ENCODE measurements around the gene SYT2. TPM values are rescaled to one million over a fixed set of nuclear protein-coding genes. Genes with fewer than 3 reads are reported as not detected.

The SYT2 gene
- total RNA-seq, 6 donors from 2014 or later, result 0.14 TPM; not detected in 5

DNA sequence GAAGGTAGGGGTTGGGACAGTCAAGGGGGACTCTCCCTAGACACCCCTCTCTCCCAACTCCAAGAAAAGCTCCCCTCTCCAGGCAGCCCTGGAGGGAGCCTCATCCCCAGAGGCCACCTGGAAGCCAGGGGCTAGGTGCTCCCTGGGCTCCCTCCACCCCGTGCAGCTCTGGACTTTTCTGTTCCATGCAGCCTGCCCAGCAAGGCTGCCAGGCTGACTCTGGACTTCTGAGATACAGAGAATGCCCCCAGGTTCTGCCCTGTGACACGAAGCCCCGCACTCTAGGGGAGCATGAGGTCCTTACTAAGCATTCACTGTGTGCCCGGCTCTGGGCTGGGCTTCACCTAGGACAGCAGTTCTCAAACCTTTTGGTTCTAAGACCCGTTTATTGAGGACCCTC lies 10.2 kb downstream of the SYT2 start:
- no peaks in the 10 kb centered on the region for H3K36me3 ChIP-seq
- WGBS, 2 donors, result 55 to 69% methylated on average over 5 of the region's 5 CpGs
- no peak overlapping the region for H3K27ac ChIP-seq
- H3K4me1 ChIP-seq, result no peaks in the 10 kb centered on the region
- DNase-seq (no peak), ATAC-seq (ENCODE audit: low FRiP score in 2 of 2) (no peak)
- no peak overlapping the region for H3K4me3 ChIP-seq
- no peaks in the 10 kb centered on the region for H3K9me3 ChIP-seq
- TF ChIP-seq EP300 (IDR thresholded peaks at IDR 0.05) (no peak), POLR2A (IDR thresholded peaks at IDR 0.05) (no peak), POLR2AphosphoS5 (IDR thresholded peaks at IDR 0.05) (no peak), CTCF (IDR thresholded peaks at IDR 0.05) (no peak)
- H3K27me3 ChIP-seq, result no peaks in the 10 kb centered on the region

GRCh38 chr1:202698276-202698675 lies 12.0 kb downstream of the SYT2 start:
- Histone ChIP-seq H3K27me3 (no peaks in the 10 kb centered on the region), H3K36me3 (no peaks in the 10 kb centered on the region), H3K4me3 (no peak overlapping the region), H3K9me3 (no peaks in the 10 kb centered on the region), H3K27ac (no peak overlapping the region), H3K4me1 (no peaks in the 10 kb centered on the region)
- ATAC-seq (ENCODE audit: low FRiP score in 2 of 2) (no peak), DNase-seq (no peak)
- TF ChIP-seq POLR2AphosphoS5 (IDR thresholded peaks at IDR 0.05) (no peak), CTCF (IDR thresholded peaks at IDR 0.05) (no peak)
- WGBS, 2 donors, result 46 to 67% methylated on average over 5 to 8 of the region's 8 CpGs

GRCh38 chr1:202697038-202697437 lies 13.2 kb downstream of the SYT2 start:
- H3K36me3 ChIP-seq, result no peaks in the 10 kb centered on the region
- H3K27me3 ChIP-seq, result no peaks in the 10 kb centered on the region
- H3K9me3 ChIP-seq, result no peaks in the 10 kb centered on the region
- no peaks in the 10 kb centered on the region for H3K4me1 ChIP-seq
- 55 to 95% methylated on average over 3 to 6 of the region's 6 CpGs for WGBS, 2 donors
- H3K4me3 ChIP-seq, result no peak overlapping the region
- DNase-seq (no peak), ATAC-seq (ENCODE audit: low FRiP score in 2 of 2) (no peak)
- no peak overlapping the region for H3K27ac ChIP-seq
- TF ChIP-seq POLR2AphosphoS5 (IDR thresholded peaks at IDR 0.05) (no peak), CTCF (IDR thresholded peaks at IDR 0.05) (no peak), EP300 (IDR thresholded peaks at IDR 0.05) (no peak), POLR2A (IDR thresholded peaks at IDR 0.05) (no peak)

DNA sequence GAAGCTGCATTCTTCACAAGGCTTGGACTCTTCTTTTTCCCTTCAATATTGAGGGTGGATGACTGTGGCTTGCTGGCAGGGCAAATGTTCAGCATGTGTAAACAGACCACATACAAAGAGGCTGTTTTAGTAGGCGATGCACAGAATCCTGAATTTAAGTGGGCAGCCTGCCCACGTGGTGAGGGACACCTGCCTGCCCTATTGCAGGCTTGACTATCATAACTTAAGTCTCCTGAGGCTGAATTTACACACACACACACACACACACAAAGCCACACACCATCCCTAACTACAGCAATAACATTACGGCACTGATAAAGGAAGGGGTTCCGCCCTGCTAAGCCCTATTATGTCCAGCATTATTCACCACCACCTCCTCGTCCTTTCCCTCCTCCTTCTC lies 15.9 kb downstream of the SYT2 start:
- 63 to 76% methylated on average over 5 of the region's 5 CpGs for WGBS, 2 donors
- H3K9me3 ChIP-seq, result no peaks in the 10 kb centered on the region
- no peaks in the 10 kb centered on the region for H3K36me3 ChIP-seq
- TF ChIP-seq POLR2AphosphoS5 (IDR thresholded peaks at IDR 0.05), result no peak
- TF ChIP-seq POLR2A (IDR thresholded peaks at IDR 0.05), result no peak
- no peak for TF ChIP-seq CTCF (IDR thresholded peaks at IDR 0.05)
- TF ChIP-seq EP300 (IDR thresholded peaks at IDR 0.05), result no peak
- no peaks in the 10 kb centered on the region for H3K4me1 ChIP-seq
- no peak overlapping the region for H3K4me3 ChIP-seq
- ATAC-seq (ENCODE audit: low FRiP score in 2 of 2) (no peak), DNase-seq (no peak)
- H3K27me3 ChIP-seq, result no peaks in the 10 kb centered on the region
- no peak overlapping the region for H3K27ac ChIP-seq

GRCh38 chr1:202692959-202693555 lies 17.2 kb downstream of the SYT2 start:
- 34 to 35% methylated on average over 3 of the region's 3 CpGs for WGBS, 2 donors
- no peak for TF ChIP-seq EP300 (IDR thresholded peaks at IDR 0.05)
- peak in 3 of 6 experiments; percentile 15 to 44 (median 30) for TF ChIP-seq CTCF (IDR thresholded peaks at IDR 0.05)
- peak in 1 of 2 donors; percentile 32 for DNase-seq
- Histone ChIP-seq H3K4me1 (no peaks in the 10 kb centered on the region), H3K36me3 (no peaks in the 10 kb centered on the region), H3K4me3 (no peak overlapping the region), H3K27ac (no peak overlapping the region), H3K9me3 (no peaks in the 10 kb centered on the region), H3K27me3 (no peaks in the 10 kb centered on the region)
- ATAC-seq (ENCODE audit: low FRiP score in 2 of 2), result peak in 1 of 2 donors; percentile 80
